GM18907 (cell line): ENCODE results near the gene CST4.
"Not testable (repeated sequence)": the region's sequence is repeated elsewhere in the genome, so short reads cannot be mapped to it uniquely, and the experiment has no call there.

Source experiments
- ATAC-seq: cut with Tn5 transposase; IDR thresholded peaks from one replicate; pipeline ENCODE4 v1.9.1; 2021; ENCODE audit warnings: mild to moderate bottlenecking, moderate library complexity; ENCODE audit not compliant: unreplicated experiment

CST4 gene

GRCh38 chr20:23662276-23662870, 26.5 kb downstream of the CST4 start:
- no peak for ATAC-seq

- ATAC-seq = no peak
Measured at GRCh38 chr20:23661002-23661429, 27.8 kb downstream of the CST4 start.

- no peak for ATAC-seq
Measured at GRCh38 chr20:23659989-23660837, 28.6 kb downstream of the CST4 start.

- ATAC-seq = not testable (repeated sequence)
Measured at GRCh38 chr20:23659610-23659988, 29.2 kb downstream of the CST4 start.

- no peak for ATAC-seq
Measured at GRCh38 chr20:23658989-23659609, 29.7 kb downstream of the CST4 start.

GRCh38 chr20:23658336-23658735, 30.5 kb downstream of the CST4 start:
- no peak for ATAC-seq

- no peak for ATAC-seq
Measured at GRCh38 chr20:23657202-23657601, 31.6 kb downstream of the CST4 start.

GRCh38 chr20:23656372-23656771, 32.5 kb downstream of the CST4 start:
- ATAC-seq = no peak

GRCh38 chr20:23655491-23656211, 33.2 kb downstream of the CST4 start:
- no peak for ATAC-seq

- no peak for ATAC-seq
Measured at GRCh38 chr20:23654717-23655116, 34.1 kb downstream of the CST4 start.

GRCh38 chr20:23654000-23654399, 34.8 kb downstream of the CST4 start:
- no peak for ATAC-seq

GRCh38 chr20:23653400-23653938, 35.4 kb downstream of the CST4 start:
- no peak for ATAC-seq

- ATAC-seq = no peak
Measured at GRCh38 chr20:23652926-23653325, 35.9 kb downstream of the CST4 start.

GRCh38 chr20:23652371-23652770, 36.5 kb downstream of the CST4 start:
- no peak for ATAC-seq

GRCh38 chr20:23651117-23651516, 37.7 kb downstream of the CST4 start:
- no peak for ATAC-seq

- ATAC-seq = no peak
Measured at GRCh38 chr20:23649830-23650417, 38.9 kb downstream of the CST4 start.

GRCh38 chr20:23649242-23649641, 39.6 kb downstream of the CST4 start:
- no peak for ATAC-seq

- ATAC-seq = no peak
Measured at GRCh38 chr20:23647346-23647745, 41.5 kb downstream of the CST4 start.

GRCh38 chr20:23646106-23646873, 42.5 kb downstream of the CST4 start:
- ATAC-seq = no peak

GRCh38 chr20:23645575-23645974, 43.3 kb downstream of the CST4 start:
- no peak for ATAC-seq
